HepG2 (cell line): Measurements from ENCODE around the gene LRRN4CL. TPM values are rescaled to one million over a fixed set of nuclear protein-coding genes. Genes with fewer than 3 reads are reported as not detected.
A peak's percentile ranks its signal among the peaks of the same experiment; 100 is the strongest.

Experiments used
- ATF6 ChIP-seq: sonication (generic); formaldehyde crosslinking; conservative IDR thresholded peaks from 2 replicates; pipeline ENCODE4 v1.4.0; 2020; ENCODE audit warnings: missing genetic modification reagents
- CREM ChIP-seq, 2 experiments: sonication (generic) in 1 of 2; formaldehyde crosslinking in 1 of 2; IDR thresholded peaks; 2 replicates each; pipeline versions ENCODE4 v1.4.0 to v1.6.1; 2016 to 2020; ENCODE audit warnings: antibody characterized with exemption in 1 of 2, mild to moderate bottlenecking in 1 of 2, missing genetic modification reagents in 1 of 2
- ETV5 ChIP-seq: IDR thresholded peaks from 2 replicates; pipeline ENCODE4 v1.6.1; 2018; ENCODE audit warnings: missing biosample characterization, missing genetic modification reagents, inconsistent platforms, borderline replicate concordance
- IKZF5 ChIP-seq: IDR thresholded peaks from 2 replicates; pipeline ENCODE4 v1.6.1; 2018; ENCODE audit warnings: missing genetic modification reagents, mild to moderate bottlenecking, missing compliant biosample characterization
- KLF16 ChIP-seq, 2 experiments: sonication (generic) in 1 of 2; formaldehyde crosslinking in 1 of 2; IDR thresholded peaks; 2 replicates each; pipeline versions ENCODE4 v1.6.1 to v1.8.0; 2016 to 2023; ENCODE audit warnings: missing genetic modification reagents in 2 of 2, missing compliant biosample characterization in 1 of 2
- LBX2 ChIP-seq: sonication (generic); formaldehyde crosslinking; IDR thresholded peaks from 2 replicates; pipeline ENCODE4 v1.5.0; 2020; ENCODE audit warnings: missing genetic modification reagents, mild to moderate bottlenecking, borderline replicate concordance
- NCOA2 ChIP-seq: sonication (generic); formaldehyde crosslinking; IDR thresholded peaks from 2 replicates; pipeline ENCODE4 v1.8.0; 2022; ENCODE audit warnings: inconsistent platforms
- NFAT5 ChIP-seq: sonication (generic); formaldehyde crosslinking; IDR thresholded peaks from 2 replicates; pipeline ENCODE4 v1.4.0; 2020; ENCODE audit warnings: missing genetic modification reagents
- NFKB2 ChIP-seq: sonication (generic); formaldehyde crosslinking; IDR thresholded peaks from 2 replicates; pipeline ENCODE4 v1.4.0; 2020; ENCODE audit warnings: missing genetic modification reagents, borderline replicate concordance
- PBX3 ChIP-seq: sonication (generic); formaldehyde crosslinking; IDR thresholded peaks from 2 replicates; pipeline ENCODE4 v1.8.1; 2023; ENCODE audit warnings: missing genetic modification reagents, inconsistent platforms, borderline replicate concordance
- ZBTB20 ChIP-seq: sonication (generic); formaldehyde crosslinking; IDR thresholded peaks from 2 replicates; pipeline ENCODE4 v1.8.1; 2023; ENCODE audit warnings: missing genetic modification reagents, low read depth, mild to moderate bottlenecking, borderline replicate concordance
- ZBTB33 ChIP-seq: sonication (generic); formaldehyde crosslinking; IDR thresholded peaks from 2 replicates; pipeline ENCODE4 v1.4.0; 2020; ENCODE audit warnings: missing genetic modification reagents
- ZNF232 ChIP-seq: sonication (generic); formaldehyde crosslinking; IDR thresholded peaks from 2 replicates; pipeline ENCODE4 v1.4.0; 2020; ENCODE audit warnings: missing genetic modification reagents, borderline replicate concordance
- ZNF761 ChIP-seq: sonication (generic); formaldehyde crosslinking; conservative IDR thresholded peaks from 2 replicates; pipeline ENCODE4 v1.4.0; 2020; ENCODE audit warnings: mild to moderate bottlenecking, missing genetic modification reagents
- polyA plus RNA-seq, 8 experiments: library from polyadenylated mRNA; depleted of rRNA in 3 of 8; stranded (reverse) in 7 of 8; unstranded in 1 of 8; fragments of >200 nt; fragmentation: Illumina TruSeq in 4 of 8; extraction: Trizol in 4 of 8; gene quantifications; 2 replicates each; pipeline versions ENCODE4 v1.2.1 to v1.2.3, GENCODE V29; 2011 to 2016; ENCODE audit warnings: low read depth in 4 of 8, missing spikeins in 1 of 8, mixed read lengths in 1 of 8; ENCODE audit not compliant: insufficient read depth in 1 of 8
- total RNA-seq, 5 experiments: library from RNA; depleted of rRNA; stranded (reverse); fragments of >200 nt; fragmentation: Illumina TruSeq; extraction: Trizol; gene quantifications; 2 replicates each; pipeline ENCODE4 v1.2.3, GENCODE V29; 2016; ENCODE audit warnings: low read depth in 1 of 5

LRRN4CL gene
- total and polyA plus RNA-seq, 2 of the 13 experiments (the other 11 are each of a cell fraction or from before 2014, with no cell fraction given), result 0.11 TPM; not detected in 1

GRCh38 chr11:62645946-62646824 is 43.1 kb downstream of the LRRN4CL start, which contains the start of gene GANAB (continued):
- TF ChIP-seq ZNF761 (CRISPR knock-in tag), result 0 out of 2 replicates have a peak, but pooled peaks have one; percentile 67
- TF ChIP-seq CREM (IDR thresholded peaks at IDR 0.05), result peak; percentile 74
- no peak for TF ChIP-seq CREM (CRISPR knock-in tag; IDR thresholded peaks at IDR 0.05)
- no peak; the same call in none of the 2 replicates for TF ChIP-seq NFAT5 (CRISPR knock-in tag)
- TF ChIP-seq ATF6 (CRISPR knock-in tag), result no peak
- TF ChIP-seq ETV5 (CRISPR knock-in tag), result peak; percentile 53; the same call in 1 of the 2 replicates
- TF ChIP-seq PBX3, result no peak
- no peak for TF ChIP-seq LBX2 (CRISPR knock-in tag)
- 0 out of 2 replicates have a peak, but pooled peaks have one; percentile 10 for TF ChIP-seq ZNF232 (CRISPR knock-in tag)
- no peak for TF ChIP-seq ZBTB33
- peak; percentile 78; the same call in 1 of the 2 replicates for TF ChIP-seq IKZF5 (CRISPR knock-in tag)
- peak; percentile 44; the same call in 1 of the 2 replicates for TF ChIP-seq NCOA2
- peak in 1 of 2 experiments; percentile 89; a peak in 2 of 4 replicates for TF ChIP-seq KLF16 (CRISPR knock-in tag; IDR thresholded peaks at IDR 0.05)
- peak; percentile 23; the same call in 1 of the 2 replicates for TF ChIP-seq ZBTB20
- TF ChIP-seq NFKB2 (CRISPR knock-in tag), result peak; percentile 21; the same call in 1 of the 2 replicates
